ENCODE measurements around the gene KRTAP12-1. TPM values are rescaled to one million over a fixed set of nuclear protein-coding genes. Genes with fewer than 3 reads are reported as not detected.

The KRTAP12-1 gene
- total RNA-seq, 1 experiment from 2014 or later, result not detected

DNA sequence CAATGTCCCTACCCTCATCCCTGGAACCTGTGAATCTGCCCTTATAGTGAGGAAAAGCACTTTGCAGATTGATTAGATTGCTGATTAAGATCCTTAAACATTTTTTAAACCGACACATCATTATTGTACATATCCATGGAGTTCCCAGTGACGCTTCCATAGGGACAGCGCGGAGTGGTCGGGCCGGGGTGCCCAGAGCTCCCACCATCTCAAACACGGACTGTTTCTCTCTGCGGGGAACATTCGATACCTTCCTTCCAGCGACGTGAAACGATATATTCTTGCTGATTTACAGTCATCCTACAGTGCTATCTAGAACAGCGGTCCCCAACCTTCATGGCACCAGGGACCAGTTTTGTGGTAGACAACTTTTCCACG lies 19.0 kb upstream of the KRTAP12-1 start:
- intact Hi-C loops (cut with micrococcal nuclease; ENCODE audit: unreplicated experiment), result no loop called here
- BruUV-seq (replicated peaks), result no TSS peak
- Histone ChIP-seq H3K4me1 (replicated peaks; ENCODE audit: insufficient read depth) (no peaks in the 10 kb centered on the region), H3K4me3 (no peak overlapping the region), H3K36me3 (ENCODE audit: low read depth) (no peaks in the 10 kb centered on the region), H3K27me3 (ENCODE audit: insufficient read depth, low read depth) (peaks cover 76% of the 10 kb centered on the region), H3F3A (ENCODE audit: insufficient read depth, low read depth) (no peaks in the 10 kb centered on the region), H4K20me1 (ENCODE audit: insufficient read depth) (no peaks in the 10 kb centered on the region), H3K79me2 (ENCODE audit: low read depth) (no peaks in the 10 kb centered on the region), H3K27ac (no peak overlapping the region), H2AFZ (no peak overlapping the region), H3K9me2 (ENCODE audit: insufficient read depth) (no peaks in the 10 kb centered on the region), H3K9me3 (ENCODE audit: insufficient read depth, low read depth) (no peaks in the 10 kb centered on the region), H3K4me2 (no peak overlapping the region)
- TF ChIP-seq EZH2 (IDR thresholded peaks at IDR 0.05; ENCODE audit: low read depth), result no peak
- ChIA-PET POLR2A (ENCODE audit: unreplicated experiment) (no interaction called here), CTCF (no interaction called here)
- no peak for DNase-seq

GRCh38 chr21:44700101-44701022 lies 18.4 kb upstream of the KRTAP12-1 start:
- POLR2A ChIA-PET (ENCODE audit: unreplicated experiment), result no interaction called here
- peaks cover 83% of the 10 kb centered on the region for H3K27me3 ChIP-seq (ENCODE audit: insufficient read depth, low read depth)
- no peaks in the 10 kb centered on the region for H3F3A ChIP-seq (ENCODE audit: insufficient read depth, low read depth)
- no peaks in the 10 kb centered on the region for H3K9me3 ChIP-seq (ENCODE audit: insufficient read depth, low read depth)
- BruUV-seq (replicated peaks), result no TSS peak
- no peaks in the 10 kb centered on the region for H4K20me1 ChIP-seq (ENCODE audit: insufficient read depth)
- H3K4me3 ChIP-seq, result no peak overlapping the region
- H2AFZ ChIP-seq, result no peak overlapping the region
- H3K27ac ChIP-seq, result no peak overlapping the region
- H3K4me2 ChIP-seq, result no peak overlapping the region
- H3K36me3 ChIP-seq (ENCODE audit: low read depth), result no peaks in the 10 kb centered on the region
- DNase-seq, result no peak
- TF ChIP-seq CTCF (conservative IDR thresholded peaks at IDR 0.05) (no peak), EZH2 (IDR thresholded peaks at IDR 0.05; ENCODE audit: low read depth) (no peak)
- no peaks in the 10 kb centered on the region for H3K9me2 ChIP-seq (ENCODE audit: insufficient read depth)
- CTCF ChIA-PET, result no interaction called here
- H3K4me1 ChIP-seq (replicated peaks; ENCODE audit: insufficient read depth), result no peaks in the 10 kb centered on the region
- no peaks in the 10 kb centered on the region for H3K79me2 ChIP-seq (ENCODE audit: low read depth)
- intact Hi-C loops (cut with micrococcal nuclease; ENCODE audit: unreplicated experiment), result no loop called here

DNA sequence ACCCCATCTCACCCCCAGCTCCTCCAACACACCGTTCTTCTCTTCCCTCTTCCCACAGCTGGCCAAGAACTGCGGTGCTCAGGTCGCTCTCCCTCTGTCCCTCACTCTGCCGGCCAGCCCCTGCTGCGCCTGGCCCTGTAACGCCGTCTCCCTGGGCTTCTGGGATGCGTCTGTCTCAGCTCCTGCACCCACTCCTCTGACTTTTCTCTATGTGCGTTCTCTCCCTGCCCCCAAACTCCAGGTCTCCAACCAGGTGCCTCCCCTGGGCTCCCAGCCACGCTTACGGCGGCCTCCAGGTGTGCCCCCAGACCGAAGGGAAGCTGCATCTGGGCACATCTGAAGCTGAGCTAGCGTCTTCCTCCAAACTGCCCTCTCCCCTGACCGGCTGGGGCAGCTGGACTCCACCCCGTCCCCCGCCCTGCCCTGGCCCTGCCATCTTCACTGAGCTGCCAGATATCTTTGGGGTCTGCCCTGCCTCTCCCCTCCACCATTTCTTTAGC lies 17.6 kb upstream of the KRTAP12-1 start:
- Histone ChIP-seq H3K9me2 (ENCODE audit: insufficient read depth) (no peaks in the 10 kb centered on the region), H3K9me3 (ENCODE audit: insufficient read depth, low read depth) (no peaks in the 10 kb centered on the region), H3K27ac (no peak overlapping the region), H3K36me3 (ENCODE audit: low read depth) (no peaks in the 10 kb centered on the region), H3K4me3 (no peak overlapping the region), H2AFZ (no peak overlapping the region), H3K27me3 (ENCODE audit: insufficient read depth, low read depth) (peaks cover 81% of the 10 kb centered on the region), H4K20me1 (ENCODE audit: insufficient read depth) (no peaks in the 10 kb centered on the region), H3K79me2 (ENCODE audit: low read depth) (no peaks in the 10 kb centered on the region), H3F3A (ENCODE audit: insufficient read depth, low read depth) (no peaks in the 10 kb centered on the region), H3K4me2 (no peak overlapping the region), H3K4me1 (replicated peaks; ENCODE audit: insufficient read depth) (no peaks in the 10 kb centered on the region)
- no peak for DNase-seq
- intact Hi-C loops (cut with micrococcal nuclease; ENCODE audit: unreplicated experiment), result no loop called here
- ChIA-PET POLR2A (ENCODE audit: unreplicated experiment) (no interaction called here), CTCF (no interaction called here)
- TF ChIP-seq EZH2 (IDR thresholded peaks at IDR 0.05; ENCODE audit: low read depth) (no peak), CTCF (conservative IDR thresholded peaks at IDR 0.05) (no peak)
- no TSS peak for BruUV-seq (replicated peaks)
